Esophagus muscularis mucosa (tissue), 4 donors: ENCODE measurements around the gene GDI1.

Experiments
- CTCF ChIP-seq, 3 experiments: fragments of 200-600 bp in 2 of 3; fragments of 450-650 bp in 1 of 3; sonication (generic) in 2 of 3; IDR thresholded peaks; one replicate each; pipeline ENCODE4 v1.5.1; 2017 to 2019; ENCODE audit warnings: antibody characterized with exemption in 3 of 3, mild to moderate bottlenecking in 2 of 3, moderate library complexity in 1 of 3
- EP300 ChIP-seq: sonication (generic); formaldehyde crosslinking; IDR thresholded peaks from one replicate; pipeline ENCODE4 v1.6.1; 2017; ENCODE audit warnings: antibody characterized with exemption
- POLR2A ChIP-seq: fragments of 450-650 bp; IDR thresholded peaks from one replicate; pipeline ENCODE4 v1.6.1; 2017; ENCODE audit warnings: antibody characterized with exemption, moderate library complexity, mild to moderate bottlenecking, low read depth
- POLR2AphosphoS5 ChIP-seq, 2 donors: sonication (generic); formaldehyde crosslinking; IDR thresholded peaks; one replicate each; pipeline ENCODE4 v1.6.1; 2017; ENCODE audit warnings: antibody characterized with exemption in 2 of 2

- TF ChIP-seq CTCF (IDR thresholded peaks at IDR 0.05) (no peak), POLR2AphosphoS5 (IDR thresholded peaks at IDR 0.05) (no peak), EP300 (no peak), POLR2A (no peak)
Observed at GRCh38 chrX:154449618-154450017, 12.7 kb downstream of the GDI1 start.
